Body of pancreas (tissue), 4 donors: ENCODE data around the gene HOTAIR. TPM values are rescaled to one million over a fixed set of nuclear protein-coding genes. Genes with fewer than 3 reads are reported as not detected.

Source experiments
- ATAC-seq: fragments of 150-250 bp; one replicate; pipeline ENCODE4 v1.9.1; 2016
- DNase-seq, 4 donors: peaks; one replicate each; pipeline ENCODE4 v3.0.0-alpha.2; 2019
- H3K27ac ChIP-seq, 4 donors: fragments of 200-600 bp; sonication (generic); 1 replicate in 3 of 4; 2 replicates in 1 of 4; pipeline versions ENCODE4 v1.5.1 to v1.6.1; 2016 to 2019; ENCODE audit warnings: mild to moderate bottlenecking in 1 of 4, mixed read lengths in 1 of 4, moderate library complexity in 1 of 4
- H3K27me3 ChIP-seq, 2 donors: fragments of 200-600 bp; sonication (generic); one replicate each; pipeline ENCODE4 v1.6.0; 2016; ENCODE audit warnings: mild to moderate bottlenecking in 1 of 2
- H3K36me3 ChIP-seq, 2 donors: fragments of 200-600 bp; sonication (generic); replicated peaks in 1 of 2; 2 replicates each; pipeline ENCODE4 v1.5.1; 2016; ENCODE audit warnings: low read depth in 2 of 2; ENCODE audit not compliant: insufficient read depth in 1 of 2
- H3K4me1 ChIP-seq: fragments of 200-600 bp; sonication (generic); one replicate; pipeline ENCODE4 v1.6.0; 2016
- H3K4me3 ChIP-seq, 2 donors: fragments of 200-600 bp; sonication (generic); 1 replicate in 1 of 2; 2 replicates in 1 of 2; pipeline ENCODE4 v1.5.1; 2016 to 2019
- H3K9me3 ChIP-seq, 3 donors: fragments of 200-600 bp; sonication (generic); 1 replicate in 2 of 3; 2 replicates in 1 of 3; pipeline ENCODE4 v1.5.1; 2016
- POLR2A ChIP-seq, 3 donors: fragments of 450-650 bp; IDR thresholded peaks; one replicate each; pipeline ENCODE4 v1.6.1; 2016; ENCODE audit warnings: antibody characterized with exemption in 3 of 3, mild to moderate bottlenecking in 2 of 3
- WGBS, 2 donors: methylation state at CpG; one replicate each; pipeline ENCODE4 v1.1.5; 2017; 5-methylcytosine and 5-hydroxymethylcytosine counted together
- intact Hi-C: fragments of 100-400 bp; cut with DNase I; formaldehyde crosslinking; loops from one replicate; pipeline ENCODE4 v1.15.1; 2023
- total RNA-seq, 2 donors: library from RNA; depleted of rRNA; stranded (reverse); fragments of >200 nt; gene quantifications; one replicate each; pipeline ENCODE4 v1.1.0, GENCODE V29; 2016
- TF ChIP-seq, protein P1 (sequence below), 7 experiments: fragments of 450-650 bp in 4 of 7; fragments of 200-600 bp in 3 of 7; sonication (generic) in 3 of 7; IDR thresholded peaks; one replicate each; pipeline ENCODE4 v1.5.1; 2016 to 2019; ENCODE audit warnings: antibody characterized with exemption in 7 of 7

HOTAIR gene
- total RNA-seq, 2 donors from 2014 or later = not detected

DNA sequence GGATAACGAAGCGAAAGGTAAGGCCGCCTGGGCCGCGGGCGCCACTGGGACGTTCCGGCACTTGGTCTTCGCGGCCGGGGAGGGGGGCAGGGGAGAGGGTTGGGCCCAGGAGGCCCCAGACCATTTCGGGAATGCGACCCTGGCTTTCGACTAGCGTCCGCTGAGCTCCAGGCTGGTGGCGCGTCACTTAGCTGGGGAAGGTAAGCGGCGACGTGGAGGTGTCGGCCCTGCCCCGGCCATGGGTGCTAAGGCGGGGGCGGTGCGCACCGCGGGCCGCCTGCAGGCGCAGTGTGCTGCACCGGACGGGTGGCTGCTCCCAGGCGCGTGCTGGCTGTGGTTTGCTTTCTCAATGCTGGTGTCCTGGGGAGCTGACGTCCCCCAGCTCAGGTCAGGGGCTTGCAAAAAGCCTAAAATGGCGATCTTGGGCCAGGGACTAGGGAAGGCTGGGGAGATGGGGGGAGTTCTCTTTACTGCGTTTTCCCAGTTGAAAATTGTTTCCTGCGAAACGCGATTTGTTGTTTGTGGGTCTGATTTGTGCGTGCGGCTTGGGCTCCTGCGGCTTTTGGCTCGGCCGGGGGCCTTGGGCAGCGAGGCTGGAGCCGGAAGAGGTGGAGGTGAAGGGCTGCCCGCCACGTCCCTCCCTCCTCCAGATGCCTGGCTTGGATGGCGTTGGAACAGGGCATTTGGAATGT, 11.4 kb upstream of the HOTAIR start:
- DNase-seq (peak in 1 of 4 donors; percentile 25), ATAC-seq (peak; percentile 46)
- Histone ChIP-seq H3K4me3 (no peak overlapping the region), H3K36me3 (no peaks in the 10 kb centered on the region), H3K27ac (no peak overlapping the region), H3K27me3 (peaks cover 0 to 92% of the 10 kb centered on the region in 2 donors), H3K4me1 (peaks cover 27% of the 10 kb centered on the region), H3K9me3 (no peaks in the 10 kb centered on the region)
- intact Hi-C loops = no loop called here
- TF ChIP-seq, protein P1, sequence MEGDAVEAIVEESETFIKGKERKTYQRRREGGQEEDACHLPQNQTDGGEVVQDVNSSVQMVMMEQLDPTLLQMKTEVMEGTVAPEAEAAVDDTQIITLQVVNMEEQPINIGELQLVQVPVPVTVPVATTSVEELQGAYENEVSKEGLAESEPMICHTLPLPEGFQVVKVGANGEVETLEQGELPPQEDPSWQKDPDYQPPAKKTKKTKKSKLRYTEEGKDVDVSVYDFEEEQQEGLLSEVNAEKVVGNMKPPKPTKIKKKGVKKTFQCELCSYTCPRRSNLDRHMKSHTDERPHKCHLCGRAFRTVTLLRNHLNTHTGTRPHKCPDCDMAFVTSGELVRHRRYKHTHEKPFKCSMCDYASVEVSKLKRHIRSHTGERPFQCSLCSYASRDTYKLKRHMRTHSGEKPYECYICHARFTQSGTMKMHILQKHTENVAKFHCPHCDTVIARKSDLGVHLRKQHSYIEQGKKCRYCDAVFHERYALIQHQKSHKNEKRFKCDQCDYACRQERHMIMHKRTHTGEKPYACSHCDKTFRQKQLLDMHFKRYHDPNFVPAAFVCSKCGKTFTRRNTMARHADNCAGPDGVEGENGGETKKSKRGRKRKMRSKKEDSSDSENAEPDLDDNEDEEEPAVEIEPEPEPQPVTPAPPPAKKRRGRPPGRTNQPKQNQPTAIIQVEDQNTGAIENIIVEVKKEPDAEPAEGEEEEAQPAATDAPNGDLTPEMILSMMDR (IDR thresholded peaks at IDR 0.05) = no peak
- no peak for TF ChIP-seq POLR2A (IDR thresholded peaks at IDR 0.05)
- WGBS, 2 donors = 4 to 5% methylated on average over 16 to 40 of the region's 50 CpGs

DNA sequence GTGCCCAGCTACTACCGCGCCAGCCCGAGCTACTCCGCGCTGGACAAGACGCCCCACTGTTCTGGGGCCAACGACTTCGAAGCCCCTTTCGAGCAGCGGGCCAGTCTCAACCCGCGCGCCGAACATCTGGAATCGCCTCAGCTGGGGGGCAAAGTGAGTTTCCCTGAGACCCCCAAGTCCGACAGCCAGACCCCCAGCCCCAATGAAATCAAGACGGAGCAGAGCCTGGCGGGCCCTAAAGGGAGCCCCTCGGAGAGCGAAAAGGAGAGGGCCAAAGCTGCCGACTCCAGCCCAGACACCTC, 10.9 kb upstream of the HOTAIR start:
- intact Hi-C loops = no loop called here
- no peaks in the 10 kb centered on the region for H3K36me3 ChIP-seq
- H3K27ac ChIP-seq = no peak overlapping the region
- 0 to 6% methylated on average over 1 to 21 of the region's 21 CpGs for WGBS, 2 donors
- DNase-seq (no peak), ATAC-seq (no peak)
- H3K27me3 ChIP-seq = peaks cover 0 to 87% of the 10 kb centered on the region in 2 donors
- no peak overlapping the region for H3K4me3 ChIP-seq
- H3K9me3 ChIP-seq = no peaks in the 10 kb centered on the region
- TF ChIP-seq, protein P1 (IDR thresholded peaks at IDR 0.05) = no peak
- no peak for TF ChIP-seq POLR2A (IDR thresholded peaks at IDR 0.05)
- peaks cover 27% of the 10 kb centered on the region for H3K4me1 ChIP-seq

DNA sequence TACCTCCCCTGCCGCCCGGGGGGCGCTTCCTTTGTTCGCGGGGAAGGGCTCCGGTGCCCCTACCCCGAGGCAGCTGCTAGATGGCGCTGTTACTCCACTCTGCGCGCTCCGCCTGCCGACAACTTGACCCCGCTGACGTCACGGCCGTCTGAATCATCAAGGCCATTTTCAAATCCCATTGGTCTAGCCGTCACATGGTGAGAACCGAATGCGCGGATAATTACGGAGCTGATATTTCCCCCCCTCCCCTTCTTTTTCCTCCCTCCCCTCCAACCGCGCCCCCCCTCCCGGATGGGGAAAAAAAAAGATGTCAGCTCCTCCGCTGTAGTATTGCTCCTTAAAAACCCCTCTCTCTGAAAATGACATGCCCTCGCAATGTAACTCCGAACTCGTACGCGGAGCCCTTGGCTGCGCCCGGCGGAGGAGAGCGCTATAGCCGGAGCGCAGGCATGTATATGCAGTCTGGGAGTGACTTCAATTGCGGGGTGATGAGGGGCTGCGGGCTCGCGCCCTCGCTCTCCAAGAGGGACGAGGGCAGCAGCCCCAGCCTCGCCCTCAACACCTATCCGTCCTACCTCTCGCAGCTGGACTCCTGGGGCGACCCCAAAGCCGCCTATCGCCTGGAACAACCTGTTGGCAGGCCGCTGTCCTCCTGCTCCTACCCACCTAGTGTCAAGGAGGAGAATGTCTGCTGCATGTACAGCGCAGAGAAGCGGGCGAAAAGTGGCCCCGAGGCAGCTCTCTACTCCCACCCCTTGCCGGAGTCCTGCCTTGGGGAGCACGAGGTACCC, 10.3 kb upstream of the HOTAIR start, which contains the start of gene HOXC10:
Gene HOXC10, plus strand, starts transcription at position 246 of the 791 bp plus-strand sequence. Its CDS starts 114 bp downstream, at position 360.
- WGBS, 2 donors = 5 to 11% methylated on average over 20 to 53 of the region's 55 CpGs
- no peaks in the 10 kb centered on the region for H3K36me3 ChIP-seq
- no peak within 1 kb of the TSS for H3K4me3 ChIP-seq
- TF ChIP-seq, protein P1 (IDR thresholded peaks at IDR 0.05) = peak; percentile 41 to 73 (median 58)
- no peak for TF ChIP-seq POLR2A (IDR thresholded peaks at IDR 0.05)
- peaks cover 27% of the 10 kb centered on the region for H3K4me1 ChIP-seq
- H3K27ac ChIP-seq = no peak within 1 kb of the TSS
- ATAC-seq (peak; percentile 80), DNase-seq (peak; percentile 86 to 91 (median 88))
- H3K9me3 ChIP-seq = no peaks in the 10 kb centered on the region
- peaks cover 0 to 81% of the 10 kb centered on the region in 2 donors for H3K27me3 ChIP-seq
- intact Hi-C loops = no loop called here

DNA sequence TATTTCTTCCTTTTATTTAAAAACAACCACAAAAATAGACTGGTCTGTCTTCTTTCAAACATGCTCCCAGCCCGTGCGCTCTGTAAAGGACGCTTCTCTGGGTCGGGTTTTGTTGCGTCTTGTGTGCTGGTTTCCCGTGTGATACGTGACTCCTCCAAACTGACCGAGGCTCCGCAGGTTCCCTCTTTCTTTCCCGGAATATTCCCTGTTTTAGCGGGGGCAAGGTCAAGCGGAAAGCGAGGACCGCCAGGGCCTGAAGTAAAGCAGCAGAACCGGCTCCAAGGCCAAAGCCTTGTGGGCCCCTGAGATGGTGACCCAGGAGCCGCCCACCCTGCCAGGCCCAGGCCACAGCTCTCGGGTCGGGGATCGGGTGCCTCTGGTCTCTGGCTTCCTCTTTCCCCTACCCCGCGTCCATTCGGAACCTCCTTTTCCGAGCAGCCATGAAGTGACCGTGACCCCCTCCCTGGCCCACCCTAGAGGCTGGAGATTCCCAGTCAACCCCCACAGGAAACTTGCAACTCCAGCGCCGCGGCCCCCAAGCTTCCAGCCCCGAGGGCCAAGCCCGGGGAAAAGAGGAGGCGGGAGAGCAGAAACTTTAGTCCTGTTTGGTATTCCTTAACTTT, 9.3 kb upstream of the HOTAIR start:
- no peak for ATAC-seq
- no peak for TF ChIP-seq POLR2A (IDR thresholded peaks at IDR 0.05)
- intact Hi-C loops = no loop called here
- H3K4me1 ChIP-seq = peaks cover 20% of the 10 kb centered on the region
- no peak overlapping the region for H3K27ac ChIP-seq
- WGBS, 2 donors = 7 to 8% methylated on average over 21 to 30 of the region's 30 CpGs
- DNase-seq = no peak
- no peaks in the 10 kb centered on the region for H3K9me3 ChIP-seq
- H3K27me3 ChIP-seq = peaks cover 0 to 73% of the 10 kb centered on the region in 2 donors
- no peak overlapping the region for H3K4me3 ChIP-seq
- no peaks in the 10 kb centered on the region for H3K36me3 ChIP-seq

DNA sequence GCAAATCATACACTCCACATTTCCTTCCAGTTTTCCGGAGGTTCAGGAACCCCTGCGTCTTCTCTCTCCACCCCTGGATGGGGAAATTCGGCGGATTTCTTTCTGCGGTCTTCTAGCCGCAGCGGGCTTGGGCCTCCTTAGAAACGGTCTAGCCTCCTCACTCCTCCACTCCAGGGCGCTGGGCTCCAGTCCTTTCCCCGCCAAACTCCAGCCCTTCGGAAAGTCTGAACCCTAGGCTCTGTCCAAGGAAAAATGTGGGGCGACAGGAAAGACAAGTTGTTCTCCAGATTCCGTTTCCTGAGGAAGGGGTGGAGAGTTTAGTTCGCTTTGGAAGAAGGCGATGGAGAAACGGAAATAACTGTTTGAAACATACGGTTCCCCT, 8.8 kb upstream of the HOTAIR start:
- no peak for TF ChIP-seq POLR2A (IDR thresholded peaks at IDR 0.05)
- TF ChIP-seq, protein P1 (IDR thresholded peaks at IDR 0.05) = no peak
- H3K9me3 ChIP-seq = no peaks in the 10 kb centered on the region
- H3K27me3 ChIP-seq = peaks cover 0 to 73% of the 10 kb centered on the region in 2 donors
- no peaks in the 10 kb centered on the region for H3K36me3 ChIP-seq
- no peak for ATAC-seq
- WGBS, 2 donors = 7 to 10% methylated on average over 17 of the region's 17 CpGs
- no peak overlapping the region for H3K4me3 ChIP-seq
- intact Hi-C loops = no loop called here
- H3K27ac ChIP-seq = no peak overlapping the region
- peaks cover 18% of the 10 kb centered on the region for H3K4me1 ChIP-seq
- DNase-seq = no peak
